GM13976 (cell line): ENCODE measurements around the gene FIGNL2.
"Not testable (repeated sequence)": the region's sequence is repeated elsewhere in the genome, so short reads cannot be mapped to it uniquely, and the experiment has no call there.

Experiments used
- DNase-seq: peaks from one replicate; pipeline ENCODE4 v3.0.0; 2012; ENCODE audit warnings: low spot score
- in situ Hi-C: fragments of 300-500 bp; cut with MboI; formaldehyde crosslinking; loops from one replicate; pipeline ENCODE4 v1.12.0; 2022; ENCODE audit warnings: low sequenced_read_pairs, mixed read lengths, inconsistent platforms; ENCODE audit not compliant: unreplicated experiment
- TF ChIP-seq, protein P1 (sequence below): IDR thresholded peaks from 2 replicates; pipeline ENCODE4 v1.5.1; 2012; ENCODE audit warnings: borderline replicate concordance, mild to moderate bottlenecking; ENCODE audit not compliant: insufficient read depth; ENCODE audit errors: extremely low read depth, missing control alignments, control extremely low read depth

FIGNL2 gene

DNA sequence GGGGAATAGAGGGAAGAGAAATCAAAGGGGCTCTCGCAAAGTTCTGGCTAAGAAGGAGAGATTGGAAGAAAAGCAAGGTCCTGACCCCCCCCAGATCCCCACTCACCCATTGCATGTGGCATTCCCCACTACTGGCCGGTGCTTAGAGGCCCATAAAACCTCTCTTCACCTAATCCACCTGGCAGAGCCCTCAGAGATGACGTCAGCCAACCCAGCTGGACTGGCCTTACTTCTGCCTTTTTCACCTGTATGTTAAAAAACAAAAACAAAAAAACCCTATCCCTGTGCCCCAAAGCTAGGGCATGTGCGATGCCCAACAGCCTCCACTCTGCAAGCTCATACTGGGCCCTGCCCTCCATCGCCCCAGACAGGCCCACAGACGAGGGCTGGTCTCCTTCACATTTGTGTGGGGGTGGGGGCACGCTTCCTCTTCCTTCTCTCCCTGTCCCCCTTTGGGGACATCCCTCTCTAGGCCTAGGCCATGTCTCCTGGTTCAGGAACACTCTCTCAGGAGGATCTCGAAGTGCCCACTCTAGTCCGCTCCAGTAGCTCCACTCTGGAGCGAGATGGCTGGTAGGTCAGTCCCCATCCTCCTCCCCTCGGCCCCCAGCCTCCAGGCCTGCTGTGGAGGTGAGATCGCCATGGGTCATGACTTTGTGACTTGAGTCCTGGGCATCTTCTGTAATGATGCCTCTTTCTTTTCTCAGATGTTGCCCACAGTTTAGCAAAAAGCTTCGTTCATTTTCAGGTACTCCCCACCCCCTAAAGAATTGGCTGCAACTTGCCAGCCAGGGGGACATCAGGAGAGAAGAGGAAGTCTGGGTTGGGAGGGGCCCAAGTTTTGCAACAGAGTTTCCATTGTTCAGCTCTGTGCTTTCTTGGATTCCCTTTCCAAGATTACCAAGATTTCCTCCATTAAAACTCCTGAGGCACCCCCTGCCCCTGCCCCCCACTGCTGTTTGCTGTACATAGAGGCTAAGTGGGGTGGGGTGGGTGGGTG is 37.0 kb downstream of the FIGNL2 start:
- TF ChIP-seq, protein P1, sequence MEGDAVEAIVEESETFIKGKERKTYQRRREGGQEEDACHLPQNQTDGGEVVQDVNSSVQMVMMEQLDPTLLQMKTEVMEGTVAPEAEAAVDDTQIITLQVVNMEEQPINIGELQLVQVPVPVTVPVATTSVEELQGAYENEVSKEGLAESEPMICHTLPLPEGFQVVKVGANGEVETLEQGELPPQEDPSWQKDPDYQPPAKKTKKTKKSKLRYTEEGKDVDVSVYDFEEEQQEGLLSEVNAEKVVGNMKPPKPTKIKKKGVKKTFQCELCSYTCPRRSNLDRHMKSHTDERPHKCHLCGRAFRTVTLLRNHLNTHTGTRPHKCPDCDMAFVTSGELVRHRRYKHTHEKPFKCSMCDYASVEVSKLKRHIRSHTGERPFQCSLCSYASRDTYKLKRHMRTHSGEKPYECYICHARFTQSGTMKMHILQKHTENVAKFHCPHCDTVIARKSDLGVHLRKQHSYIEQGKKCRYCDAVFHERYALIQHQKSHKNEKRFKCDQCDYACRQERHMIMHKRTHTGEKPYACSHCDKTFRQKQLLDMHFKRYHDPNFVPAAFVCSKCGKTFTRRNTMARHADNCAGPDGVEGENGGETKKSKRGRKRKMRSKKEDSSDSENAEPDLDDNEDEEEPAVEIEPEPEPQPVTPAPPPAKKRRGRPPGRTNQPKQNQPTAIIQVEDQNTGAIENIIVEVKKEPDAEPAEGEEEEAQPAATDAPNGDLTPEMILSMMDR, result no peak
- no peak for DNase-seq
- in situ Hi-C loops, result no loop called here

DNA sequence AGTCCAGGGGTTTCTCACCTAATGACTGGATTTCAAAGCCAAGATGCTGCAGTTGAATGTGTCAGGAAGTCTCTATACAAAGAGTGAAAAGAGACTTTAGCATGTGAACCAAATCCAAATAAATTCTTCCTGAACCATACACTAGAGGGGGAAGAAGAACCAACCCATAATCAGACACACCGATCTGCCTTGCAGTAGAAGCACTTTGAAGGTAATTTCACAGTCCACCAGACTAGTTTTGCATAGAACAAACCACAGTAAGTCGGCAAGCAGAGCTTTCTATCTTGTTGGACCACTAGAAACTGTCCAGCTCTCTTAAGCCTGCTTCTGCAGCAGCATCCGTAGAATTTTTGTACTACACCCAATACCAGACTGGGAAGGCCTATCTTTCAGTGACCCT is 39.3 kb downstream of the FIGNL2 start:
- in situ Hi-C loops, result no loop called here
- no peak for DNase-seq
- TF ChIP-seq, protein P1, result no peak

DNA sequence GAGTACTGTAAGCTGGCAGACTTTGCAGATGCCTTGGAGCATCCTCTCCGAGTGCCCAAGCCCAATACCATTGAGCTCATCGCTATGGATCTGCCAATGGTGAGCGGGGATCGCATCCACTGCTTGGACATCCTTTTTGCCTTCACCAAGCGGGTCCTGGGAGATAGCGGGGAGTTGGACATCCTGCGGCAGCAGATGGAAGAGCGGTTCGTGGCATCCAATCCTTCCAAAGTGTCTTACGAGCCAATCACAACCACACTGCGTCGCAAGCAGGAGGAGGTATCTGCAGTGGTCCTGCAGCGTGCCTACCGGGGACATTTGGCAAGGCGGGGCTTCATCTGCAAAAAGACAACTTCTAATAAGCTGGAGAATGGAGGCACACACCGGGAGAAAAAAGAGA is 41.6 kb downstream of the FIGNL2 start:
- TF ChIP-seq, protein P1, result no peak
- in situ Hi-C loops, result no loop called here
- DNase-seq, result no peak

DNA sequence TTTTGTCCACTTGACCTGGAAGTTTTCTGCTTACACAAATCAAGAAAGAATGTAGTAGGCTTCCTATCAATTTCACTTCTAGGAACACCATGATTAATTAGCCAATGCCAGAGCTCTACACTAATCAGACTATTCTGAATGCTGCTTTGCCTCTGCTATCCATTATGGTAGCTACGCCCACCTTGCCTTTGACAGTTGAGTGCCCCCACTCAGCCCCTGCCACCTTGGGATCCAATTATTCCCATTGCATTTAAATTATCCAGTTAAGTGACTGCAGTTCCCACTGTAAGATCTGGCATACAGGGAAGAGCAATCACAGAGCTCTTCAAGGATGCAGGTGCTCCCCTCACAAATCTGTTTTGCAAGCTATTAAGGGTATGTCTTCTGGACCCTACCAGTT is 47.5 kb downstream of the FIGNL2 start:
- no peak for DNase-seq
- TF ChIP-seq, protein P1, result no peak
- in situ Hi-C loops, result no loop called here

DNA sequence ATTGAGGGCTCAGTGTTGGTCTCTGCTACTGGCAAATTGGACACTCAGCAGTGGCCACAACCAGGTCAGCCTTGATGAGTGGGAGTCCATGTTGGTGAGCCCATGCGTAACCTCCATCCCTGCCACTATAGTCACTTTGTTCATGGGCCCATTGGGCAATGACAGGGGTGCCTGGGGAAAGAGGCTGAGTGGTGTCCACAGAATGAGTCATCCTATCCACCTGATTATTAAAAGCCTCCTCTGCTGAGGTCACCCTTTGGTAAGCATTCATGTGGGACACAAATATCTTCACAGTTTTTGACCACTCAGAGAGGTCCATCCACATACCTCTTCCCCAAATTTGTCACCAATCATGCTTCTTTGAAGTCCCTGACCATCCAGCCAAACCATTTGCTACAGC is 50.0 kb downstream of the FIGNL2 start:
- DNase-seq, result no peak
- in situ Hi-C loops, result no loop called here
- TF ChIP-seq, protein P1, result no peak

DNA sequence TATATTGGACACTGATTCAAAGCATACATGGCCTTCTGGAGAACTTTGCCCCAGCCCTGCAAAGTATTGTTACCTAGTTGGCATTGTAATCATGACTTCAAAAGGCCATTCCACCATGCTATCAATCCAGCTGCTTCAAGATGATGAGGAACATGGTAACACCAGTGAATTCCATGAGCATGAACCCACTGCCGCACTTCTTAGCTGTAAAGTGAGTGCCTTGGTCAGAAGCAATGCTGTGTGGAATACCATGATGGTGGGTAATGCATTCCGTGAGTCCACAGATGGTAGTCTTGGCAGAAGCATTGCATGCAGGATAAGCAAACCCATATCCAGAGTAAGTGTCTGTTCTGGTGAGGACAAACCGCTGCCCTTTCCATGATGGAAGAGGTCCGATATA is 50.5 kb downstream of the FIGNL2 start:
- in situ Hi-C loops, DNase-seq: not testable (repeated sequence)

DNA sequence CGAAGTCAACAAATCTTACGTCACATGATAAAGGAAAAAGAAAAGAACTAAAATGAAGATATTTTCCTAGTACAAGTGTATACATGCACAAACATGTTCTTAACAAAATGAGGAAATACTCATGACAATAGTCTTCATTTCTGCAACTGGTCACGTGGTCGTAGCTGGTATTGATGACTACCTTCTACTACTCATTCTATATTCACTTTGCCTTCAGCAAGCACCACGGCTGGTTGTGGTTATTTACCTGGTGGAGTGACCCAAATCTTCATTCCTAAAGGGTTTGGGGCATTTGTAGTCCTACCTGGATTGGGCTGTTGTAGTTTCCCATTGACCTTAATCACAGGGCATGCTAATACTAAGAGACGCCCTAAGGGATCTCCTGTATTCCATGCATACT is 51.2 kb downstream of the FIGNL2 start:
- in situ Hi-C loops, result no loop called here
- no peak for DNase-seq
- TF ChIP-seq, protein P1, result no peak
